KG1 (cell line): ENCODE measurements around the gene TTC34.
"Not testable (repeated sequence)": the region's sequence is repeated elsewhere in the genome, so short reads cannot be mapped to it uniquely, and the experiment has no call there.

Experiments used
- DNase-seq: peaks from one replicate; lab custom pipeline; 2025; lab: John Stamatoyannopoulos, UW

The TTC34 gene

GRCh38 chr1:2798958-2799357 lies 2.5 kb downstream of the TTC34 start:
- DNase-seq = not testable (repeated sequence)

- DNase-seq = no peak
These were observed 3.8 kb downstream of the TTC34 start for GRCh38 chr1:2797741-2798016.

DNA sequence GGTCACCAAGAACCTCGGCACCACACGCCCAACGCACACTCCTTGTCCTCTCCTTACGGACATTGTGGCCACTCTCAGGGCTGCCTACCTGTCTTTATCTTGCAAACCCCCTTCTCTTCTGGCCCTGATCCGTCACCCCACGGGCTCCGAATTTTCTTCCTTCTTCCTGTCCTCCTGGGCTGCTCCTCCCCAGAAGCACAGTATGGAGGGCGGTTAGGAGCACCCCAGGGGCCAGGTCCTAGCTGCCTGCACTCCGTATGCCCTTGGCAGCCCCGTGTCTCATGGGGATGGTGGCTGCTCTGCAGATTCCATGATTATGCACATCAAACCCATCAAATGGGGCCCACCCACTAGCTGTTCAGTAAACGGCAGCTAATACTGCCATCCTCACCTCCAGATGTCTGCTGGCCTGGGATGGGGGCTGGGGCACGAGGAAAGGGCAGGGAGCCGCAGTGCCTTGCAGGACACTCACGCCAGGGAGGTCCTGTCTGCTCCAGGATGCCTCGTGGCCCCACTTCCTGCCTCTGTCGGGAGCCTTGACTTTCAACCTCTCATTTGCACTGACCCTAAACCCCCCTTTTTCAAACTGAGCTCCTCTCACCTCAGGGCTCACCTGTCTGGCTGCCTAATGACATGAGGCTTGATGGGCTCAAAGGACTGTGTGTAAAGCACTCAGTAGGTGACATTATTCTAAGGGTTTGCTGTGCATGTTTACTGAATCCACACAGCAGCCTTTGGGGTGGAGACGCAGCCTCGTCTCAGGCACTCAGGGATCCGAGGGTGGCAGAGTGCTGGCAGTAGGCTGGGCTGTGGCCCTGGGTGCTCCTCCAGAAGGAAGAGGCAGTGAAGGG lies 4.4 kb downstream of the TTC34 start:
- no peak for DNase-seq

- no peak for DNase-seq
These were observed 5.6 kb downstream of the TTC34 start for GRCh38 chr1:2795926-2796325.

- DNase-seq = no peak
These were observed 10.3 kb downstream of the TTC34 start for GRCh38 chr1:2791027-2791760.

GRCh38 chr1:2789986-2790581 lies 11.4 kb downstream of the TTC34 start:
- DNase-seq = no peak

GRCh38 chr1:2789164-2789985 lies 12.1 kb downstream of the TTC34 start:
- no peak for DNase-seq

DNA sequence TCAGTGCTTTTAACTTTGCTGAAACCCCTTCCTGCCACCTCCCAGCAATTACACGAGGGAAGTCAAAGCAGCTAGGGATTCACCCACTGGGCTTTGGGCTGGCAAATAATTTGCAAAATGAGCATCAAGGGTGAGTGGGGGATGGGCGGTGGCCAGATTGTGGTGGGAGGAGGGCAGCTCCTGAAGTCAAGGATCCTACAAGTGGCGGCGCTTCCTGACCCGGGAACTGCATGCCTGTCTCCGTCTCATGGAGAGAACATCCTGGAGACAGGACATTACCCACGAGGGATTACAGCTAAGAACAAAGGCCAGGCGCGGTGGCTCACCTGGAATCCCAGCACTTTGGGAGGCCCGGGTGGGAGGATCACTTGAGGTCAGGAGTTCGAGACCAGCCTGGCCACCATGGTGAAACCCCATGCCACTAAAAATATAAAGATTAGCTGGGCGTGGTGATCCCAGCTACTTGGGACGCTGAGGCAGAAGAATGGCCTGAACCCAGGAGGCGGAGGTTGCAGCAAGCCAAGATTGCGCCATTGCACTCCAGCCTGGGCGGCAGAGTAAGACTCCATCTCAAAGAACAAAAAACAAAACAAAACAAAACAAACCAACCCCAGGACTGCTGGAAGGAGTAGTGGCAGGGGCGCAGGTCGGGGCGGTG lies 12.9 kb downstream of the TTC34 start:
- DNase-seq = no peak

DNA sequence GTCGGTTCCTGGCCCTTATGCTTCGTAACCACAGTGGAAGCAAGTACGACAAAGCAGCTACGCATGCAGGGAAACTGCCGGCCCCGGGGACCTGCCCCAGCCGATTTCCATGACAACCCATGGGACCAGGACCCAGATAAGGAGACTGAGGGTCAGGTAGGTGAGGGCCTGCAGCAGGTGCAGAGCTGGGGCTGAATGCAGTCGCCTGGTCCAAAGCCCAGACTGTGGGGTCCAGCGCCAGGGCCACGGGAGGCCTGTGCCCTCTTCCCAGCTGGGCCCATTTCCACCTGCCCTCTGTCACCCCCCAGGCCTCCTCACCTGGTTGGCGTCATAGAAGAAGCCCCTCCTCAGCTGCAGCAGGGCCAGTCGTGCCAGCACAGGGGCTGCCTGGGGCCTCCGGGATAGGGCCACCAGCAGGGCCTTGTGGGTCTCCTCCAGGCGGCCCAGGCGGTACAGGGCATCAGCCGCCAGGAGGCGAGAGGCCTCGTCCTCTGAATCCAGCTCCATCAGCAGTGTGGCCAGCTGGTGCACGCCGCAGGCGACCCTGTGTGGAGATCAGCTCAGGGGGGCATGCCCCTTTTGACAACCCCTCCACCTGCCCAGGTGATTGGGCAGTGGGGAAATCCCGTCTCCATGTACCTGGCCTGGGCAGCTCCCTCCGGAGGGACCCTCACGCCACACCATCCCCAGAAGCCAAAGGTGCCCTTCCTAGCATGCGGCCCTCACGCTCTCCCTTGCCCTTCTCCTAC lies 14.2 kb downstream of the TTC34 start:
- no peak for DNase-seq

DNA sequence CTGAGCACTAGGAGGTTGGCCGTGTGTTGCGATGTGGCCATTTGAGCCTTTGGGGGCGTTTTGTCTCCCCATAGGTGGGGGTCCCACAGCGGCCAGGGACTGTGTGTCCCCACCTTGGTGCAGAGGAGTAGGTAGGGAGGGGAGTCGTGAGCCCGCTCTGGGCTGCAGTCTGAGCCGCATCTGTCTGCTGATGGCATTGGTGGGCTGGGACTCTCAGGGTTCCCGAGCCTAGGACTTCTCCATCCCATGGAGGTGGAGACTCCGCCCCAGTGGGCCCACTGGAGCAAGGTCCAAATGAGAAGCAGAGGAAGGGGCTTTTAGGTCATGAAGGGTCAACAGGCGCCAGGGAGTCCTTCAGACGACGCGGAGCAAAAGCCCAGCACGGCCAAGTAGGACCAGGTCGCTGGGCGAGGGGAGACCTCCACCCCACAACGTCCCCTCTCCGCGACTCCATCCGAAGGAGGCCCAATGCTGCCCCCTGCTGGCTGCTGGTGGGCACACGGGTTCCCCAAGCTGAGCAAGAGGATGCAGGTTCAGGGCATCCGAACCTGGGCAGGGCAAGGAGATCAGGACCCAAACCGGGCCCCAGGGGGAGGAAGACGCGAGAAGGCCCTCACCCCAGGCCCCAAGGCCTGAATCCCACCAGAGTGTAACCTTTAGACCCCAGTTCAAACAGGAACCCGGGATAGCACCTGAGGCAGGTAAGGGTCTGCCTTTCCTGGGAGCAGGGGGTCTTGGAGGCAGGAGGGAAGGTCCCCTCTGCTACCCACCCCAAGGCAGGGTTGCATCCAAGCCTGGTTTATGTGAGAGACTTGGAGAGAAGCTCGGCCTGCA lies 14.9 kb downstream of the TTC34 start:
- peak; percentile 3 for DNase-seq

DNA sequence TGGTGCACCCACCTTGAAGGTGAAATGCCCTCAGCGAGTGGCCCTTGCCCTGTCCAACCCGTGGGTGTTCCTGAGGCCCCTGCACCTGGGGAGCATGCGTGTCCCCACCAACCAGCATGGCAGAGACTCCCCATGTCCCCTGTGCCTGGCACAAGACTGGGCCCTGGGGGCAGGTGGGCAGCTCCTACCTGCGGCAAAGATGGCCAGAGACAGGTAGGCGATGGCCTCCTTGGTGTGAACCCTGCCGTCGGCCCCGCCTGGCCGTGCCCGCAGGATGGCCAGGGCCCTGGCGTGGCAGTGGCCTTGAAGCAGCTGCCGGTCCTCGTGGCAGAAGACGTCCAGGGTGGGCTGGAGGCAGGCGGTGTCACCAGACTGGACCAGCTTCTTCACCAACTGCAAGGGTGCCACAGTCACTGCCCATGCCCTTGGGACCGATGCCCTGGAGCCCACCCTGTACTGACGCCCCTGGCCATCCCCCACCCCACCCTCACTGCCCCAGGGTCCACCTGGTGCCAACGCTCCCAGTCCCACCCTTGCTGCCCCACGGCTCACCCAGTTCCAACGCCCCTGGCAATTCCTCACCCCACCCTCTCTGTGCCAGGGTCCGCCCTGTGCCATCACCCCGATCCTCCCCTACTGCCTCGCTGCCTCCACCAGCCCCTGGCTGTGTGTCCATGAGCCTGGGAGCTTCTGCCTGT lies 15.7 kb downstream of the TTC34 start:
- DNase-seq = no peak

DNA sequence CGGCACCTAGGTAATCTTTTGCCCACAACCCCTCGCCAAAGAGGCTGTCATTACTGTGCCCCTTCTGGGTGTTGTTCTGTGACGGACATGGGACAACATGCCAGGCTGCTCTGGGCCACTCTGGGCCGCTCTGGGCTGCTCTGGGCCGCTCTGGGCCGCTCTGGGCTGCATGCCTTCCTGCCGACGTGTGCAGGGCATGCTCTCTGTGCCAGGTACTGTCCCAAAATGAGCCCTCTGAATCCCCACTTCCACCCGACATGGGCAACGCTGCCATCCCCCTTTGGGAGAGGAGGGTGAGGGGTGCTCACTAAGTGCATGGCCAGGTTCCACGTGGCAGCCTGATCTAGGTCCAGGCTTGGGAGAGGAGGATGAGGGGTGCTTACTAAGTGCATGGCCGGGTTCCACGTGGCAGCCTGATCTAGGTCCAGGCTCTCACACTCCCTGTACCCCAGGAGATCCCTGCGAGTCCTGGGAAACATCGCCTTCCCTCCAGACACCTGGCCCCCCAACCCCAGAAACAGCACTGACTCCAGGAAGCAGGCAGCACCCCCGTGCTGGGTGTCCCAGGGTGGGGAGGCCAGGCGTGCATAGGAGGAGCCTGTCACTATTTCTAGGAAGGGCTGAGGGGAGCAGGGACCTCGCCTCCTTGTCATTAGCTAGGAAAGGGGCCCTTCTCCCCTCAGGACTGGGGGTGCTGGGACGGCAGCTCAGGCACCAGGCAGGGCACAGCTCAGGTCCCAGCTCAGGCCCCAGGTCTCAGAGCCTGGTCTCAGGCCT lies 16.5 kb downstream of the TTC34 start:
- no peak for DNase-seq

- no peak for DNase-seq
These were observed 17.8 kb downstream of the TTC34 start for GRCh38 chr1:2783435-2784397.

- no peak for DNase-seq
These were observed 18.4 kb downstream of the TTC34 start for GRCh38 chr1:2783069-2783434.

GRCh38 chr1:2781627-2782026 lies 19.9 kb downstream of the TTC34 start:
- DNase-seq = no peak

DNA sequence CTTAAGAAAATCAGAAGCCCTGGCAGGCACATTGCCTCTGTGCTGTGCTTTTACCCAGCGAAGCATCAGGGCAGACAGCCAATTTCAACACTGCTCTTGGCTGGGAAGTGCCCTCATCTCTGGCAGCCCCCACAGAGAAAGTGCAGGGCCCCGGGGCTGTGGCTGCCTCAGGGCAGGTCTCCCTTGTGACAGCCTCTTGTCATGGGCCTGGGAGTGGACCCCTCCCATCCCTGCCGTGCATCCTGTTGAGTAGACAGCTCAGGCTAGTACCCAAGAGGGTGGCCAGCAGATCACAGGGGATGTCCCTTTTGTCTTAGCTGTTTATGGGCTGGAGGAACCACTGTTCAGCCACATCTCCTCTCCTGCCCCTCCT lies 23.3 kb downstream of the TTC34 start:
- DNase-seq = no peak

GRCh38 chr1:2777424-2778219 lies 23.9 kb downstream of the TTC34 start:
- DNase-seq = no peak
